Breast epithelium (tissue), 3 donors: ENCODE measurements around the gene RPS2.

Experiments
- POLR2A ChIP-seq: fragments of 450-650 bp; IDR thresholded peaks from one replicate; pipeline ENCODE4 v1.6.1; 2016; ENCODE audit warnings: antibody characterized with exemption, mild to moderate bottlenecking, moderate library complexity
- TF ChIP-seq, protein P1 (sequence below), 3 donors: fragments of 450-650 bp; IDR thresholded peaks; one replicate each; pipeline ENCODE4 v1.5.1; 2016 to 2017; ENCODE audit warnings: antibody characterized with exemption in 3 of 3, mild to moderate bottlenecking in 3 of 3, moderate library complexity in 3 of 3

DNA sequence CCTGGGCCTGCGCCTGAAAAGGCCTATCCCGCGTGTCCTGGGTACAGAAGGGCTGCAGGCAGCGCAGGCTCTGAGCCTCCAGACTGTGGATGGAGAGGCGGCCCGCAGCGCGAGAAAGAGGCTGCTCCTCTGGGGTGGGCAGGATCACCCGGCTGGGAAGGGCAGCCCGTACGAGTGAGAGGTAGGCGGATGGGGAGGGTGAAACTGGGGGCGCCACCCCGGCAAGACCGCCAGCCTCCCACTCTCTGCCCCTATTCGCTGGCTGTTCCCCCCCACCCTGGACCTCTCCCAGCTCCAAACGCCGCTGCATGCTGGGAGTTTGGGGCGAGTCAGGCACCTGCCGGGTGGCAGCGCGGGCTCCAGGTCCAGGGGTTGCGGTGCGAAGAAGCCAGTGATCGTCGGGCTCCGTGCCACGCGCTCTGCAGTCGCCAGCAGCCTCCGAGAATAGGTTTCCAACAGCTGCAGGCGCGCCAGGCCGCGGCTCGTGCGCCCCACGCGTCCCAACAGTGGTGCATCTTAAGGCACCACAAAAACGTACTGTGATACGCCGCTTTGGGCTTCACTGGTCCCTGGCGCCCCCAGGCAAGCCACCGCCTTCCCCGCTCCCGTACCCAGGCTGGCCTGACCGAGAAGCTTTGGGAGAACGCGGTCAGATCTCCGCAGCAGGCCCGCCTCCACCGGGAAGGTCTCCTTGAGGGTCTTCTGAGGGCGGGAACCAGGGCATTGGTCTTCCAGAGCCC, 15.6 kb upstream of the RPS2 start:
- TF ChIP-seq, protein P1, sequence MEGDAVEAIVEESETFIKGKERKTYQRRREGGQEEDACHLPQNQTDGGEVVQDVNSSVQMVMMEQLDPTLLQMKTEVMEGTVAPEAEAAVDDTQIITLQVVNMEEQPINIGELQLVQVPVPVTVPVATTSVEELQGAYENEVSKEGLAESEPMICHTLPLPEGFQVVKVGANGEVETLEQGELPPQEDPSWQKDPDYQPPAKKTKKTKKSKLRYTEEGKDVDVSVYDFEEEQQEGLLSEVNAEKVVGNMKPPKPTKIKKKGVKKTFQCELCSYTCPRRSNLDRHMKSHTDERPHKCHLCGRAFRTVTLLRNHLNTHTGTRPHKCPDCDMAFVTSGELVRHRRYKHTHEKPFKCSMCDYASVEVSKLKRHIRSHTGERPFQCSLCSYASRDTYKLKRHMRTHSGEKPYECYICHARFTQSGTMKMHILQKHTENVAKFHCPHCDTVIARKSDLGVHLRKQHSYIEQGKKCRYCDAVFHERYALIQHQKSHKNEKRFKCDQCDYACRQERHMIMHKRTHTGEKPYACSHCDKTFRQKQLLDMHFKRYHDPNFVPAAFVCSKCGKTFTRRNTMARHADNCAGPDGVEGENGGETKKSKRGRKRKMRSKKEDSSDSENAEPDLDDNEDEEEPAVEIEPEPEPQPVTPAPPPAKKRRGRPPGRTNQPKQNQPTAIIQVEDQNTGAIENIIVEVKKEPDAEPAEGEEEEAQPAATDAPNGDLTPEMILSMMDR (IDR thresholded peaks at IDR 0.05) = no peak
- no peak for TF ChIP-seq POLR2A
